Measurements from ENCODE around the gene RPN2. TPM values are rescaled to one million over a fixed set of nuclear protein-coding genes. Genes with fewer than 3 reads are reported as not detected.

The RPN2 gene
- total and polyA plus RNA-seq, 10 donors = 45.7 to 161 (median 129) TPM

- DNase-seq = no peak
- Histone ChIP-seq H3K27ac (no peak overlapping the region), H3K9me3 (no peaks in the 10 kb centered on the region), H3K36me3 (peaks cover 15 to 100% (median 91%) of the 10 kb centered on the region in 6 donors), H3K27me3 (replicated peaks in 1 of 7) (no peaks in the 10 kb centered on the region), H3K4me3 (no peak overlapping the region), H3K4me1 (peaks cover 0 to 12% (median 5%) of the 10 kb centered on the region in 6 donors)
- WGBS, 5 donors = 86 to 91% (median 88%) methylated on average over 2 of the region's 2 CpGs
- TF ChIP-seq POLR2A (IDR thresholded peaks at IDR 0.05) (no peak), POLR2AphosphoS5 (IDR thresholded peaks at IDR 0.05) (no peak)
- TF ChIP-seq, protein P1, sequence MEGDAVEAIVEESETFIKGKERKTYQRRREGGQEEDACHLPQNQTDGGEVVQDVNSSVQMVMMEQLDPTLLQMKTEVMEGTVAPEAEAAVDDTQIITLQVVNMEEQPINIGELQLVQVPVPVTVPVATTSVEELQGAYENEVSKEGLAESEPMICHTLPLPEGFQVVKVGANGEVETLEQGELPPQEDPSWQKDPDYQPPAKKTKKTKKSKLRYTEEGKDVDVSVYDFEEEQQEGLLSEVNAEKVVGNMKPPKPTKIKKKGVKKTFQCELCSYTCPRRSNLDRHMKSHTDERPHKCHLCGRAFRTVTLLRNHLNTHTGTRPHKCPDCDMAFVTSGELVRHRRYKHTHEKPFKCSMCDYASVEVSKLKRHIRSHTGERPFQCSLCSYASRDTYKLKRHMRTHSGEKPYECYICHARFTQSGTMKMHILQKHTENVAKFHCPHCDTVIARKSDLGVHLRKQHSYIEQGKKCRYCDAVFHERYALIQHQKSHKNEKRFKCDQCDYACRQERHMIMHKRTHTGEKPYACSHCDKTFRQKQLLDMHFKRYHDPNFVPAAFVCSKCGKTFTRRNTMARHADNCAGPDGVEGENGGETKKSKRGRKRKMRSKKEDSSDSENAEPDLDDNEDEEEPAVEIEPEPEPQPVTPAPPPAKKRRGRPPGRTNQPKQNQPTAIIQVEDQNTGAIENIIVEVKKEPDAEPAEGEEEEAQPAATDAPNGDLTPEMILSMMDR (IDR thresholded peaks at IDR 0.05 in 8 of 11, conservative IDR thresholded peaks at IDR 0.05 in 3 of 11) = no peak
- intact Hi-C loops (cut with DNase I; ENCODE audit: low total_unique reads) = no loop called here
Observed at GRCh38 chr20:37205794-37206193, 26.7 kb downstream of the RPN2 start.

DNA sequence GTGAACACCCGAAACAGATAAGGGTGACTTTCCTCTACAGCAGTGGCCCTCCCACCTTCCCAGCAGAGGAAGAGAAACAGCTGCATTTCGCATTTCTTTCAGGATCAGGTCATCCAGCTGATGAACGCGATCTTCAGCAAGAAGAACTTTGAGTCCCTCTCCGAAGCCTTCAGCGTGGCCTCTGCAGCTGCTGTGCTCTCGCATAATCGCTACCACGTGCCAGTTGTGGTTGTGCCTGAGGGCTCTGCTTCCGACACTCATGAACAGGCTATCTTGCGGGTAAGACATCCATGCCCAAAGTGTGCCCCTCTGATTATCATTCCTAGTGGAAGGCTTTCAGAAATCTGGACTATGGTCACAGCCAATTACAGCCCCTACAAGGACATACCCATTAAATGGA lies 28.0 kb downstream of the RPN2 start:
- WGBS, 5 donors = 95 to 98% (median 95%) methylated on average over 11 of the region's 11 CpGs
- TF ChIP-seq POLR2A (IDR thresholded peaks at IDR 0.05) = no peak
- TF ChIP-seq, protein P1 (IDR thresholded peaks at IDR 0.05 in 8 of 11, conservative IDR thresholded peaks at IDR 0.05 in 3 of 11) = no peak
- TF ChIP-seq POLR2AphosphoS5 (IDR thresholded peaks at IDR 0.05) = no peak
- no peak for DNase-seq
- H3K36me3 ChIP-seq = peaks cover 15 to 100% (median 92%) of the 10 kb centered on the region in 6 donors
- no peak overlapping the region for H3K27ac ChIP-seq
- intact Hi-C loops (cut with DNase I; ENCODE audit: low total_unique reads) = no loop called here
- no peak overlapping the region for H3K4me3 ChIP-seq
- peaks cover 0 to 6% (median under 1%) of the 10 kb centered on the region in 6 donors for H3K4me1 ChIP-seq
- no peaks in the 10 kb centered on the region for H3K9me3 ChIP-seq
- no peaks in the 10 kb centered on the region for H3K27me3 ChIP-seq (replicated peaks in 1 of 7)

- DNase-seq = no peak
- no peaks in the 10 kb centered on the region for H3K9me3 ChIP-seq
- H3K4me3 ChIP-seq = no peak overlapping the region
- TF ChIP-seq POLR2AphosphoS5 (IDR thresholded peaks at IDR 0.05) (no peak), POLR2A (IDR thresholded peaks at IDR 0.05) (no peak)
- TF ChIP-seq, protein P1 (IDR thresholded peaks at IDR 0.05 in 8 of 11, conservative IDR thresholded peaks at IDR 0.05 in 3 of 11) = no peak
- no peaks in the 10 kb centered on the region for H3K27me3 ChIP-seq (replicated peaks in 1 of 7)
- WGBS, 5 donors = 94 to 98% (median 97%) methylated on average over 3 of the region's 3 CpGs
- H3K27ac ChIP-seq = no peak overlapping the region
- H3K36me3 ChIP-seq = peaks cover 10 to 100% (median 98%) of the 10 kb centered on the region in 6 donors
- intact Hi-C loops (cut with DNase I; ENCODE audit: low total_unique reads) = no loop called here
- H3K4me1 ChIP-seq = no peaks in the 10 kb centered on the region
Observed at GRCh38 chr20:37209193-37209592, 30.1 kb downstream of the RPN2 start.

- Histone ChIP-seq H3K4me1 (no peaks in the 10 kb centered on the region), H3K27ac (no peak overlapping the region), H3K36me3 (peaks cover 6 to 100% (median 98%) of the 10 kb centered on the region in 6 donors), H3K27me3 (replicated peaks in 1 of 7) (no peaks in the 10 kb centered on the region), H3K9me3 (no peaks in the 10 kb centered on the region), H3K4me3 (no peak overlapping the region)
- WGBS, 5 donors = 87 to 94% (median 93%) methylated on average over 6 of the region's 6 CpGs
- no peak for TF ChIP-seq POLR2A (IDR thresholded peaks at IDR 0.05)
- TF ChIP-seq POLR2AphosphoS5 (IDR thresholded peaks at IDR 0.05) = no peak
- TF ChIP-seq, protein P1 (IDR thresholded peaks at IDR 0.05 in 8 of 11, conservative IDR thresholded peaks at IDR 0.05 in 3 of 11) = no peak
- DNase-seq = no peak
- intact Hi-C loops (cut with DNase I; ENCODE audit: low total_unique reads) = no loop called here
Observed at GRCh38 chr20:37209661-37210314, 30.7 kb downstream of the RPN2 start.
